ENCODE measurements around the gene KCNIP1.

DNA sequence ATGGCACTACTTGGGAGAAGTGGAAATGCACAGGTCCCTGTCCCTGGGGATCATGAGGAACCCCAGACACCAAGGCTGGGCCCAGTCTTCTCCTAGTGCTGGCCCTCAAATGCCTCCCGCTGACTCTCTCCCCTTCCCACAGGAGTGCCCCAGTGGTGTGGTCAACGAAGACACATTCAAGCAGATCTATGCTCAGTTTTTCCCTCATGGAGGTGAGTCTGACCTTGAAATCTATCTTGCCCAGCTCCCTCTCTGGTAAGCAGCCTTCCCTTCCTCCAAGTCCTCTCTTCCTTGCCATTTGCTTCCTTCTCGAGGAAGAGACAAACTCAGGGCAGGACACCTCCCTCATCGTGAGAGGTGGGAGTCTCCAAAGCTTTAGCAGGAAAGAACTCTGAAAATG, 216.4 kb downstream of the KCNIP1 start:
- TF ChIP-seq POLR2A (IDR thresholded peaks at IDR 0.05) (no peak), EP300 (IDR thresholded peaks at IDR 0.05) (no peak)
- TF ChIP-seq, protein P1, sequence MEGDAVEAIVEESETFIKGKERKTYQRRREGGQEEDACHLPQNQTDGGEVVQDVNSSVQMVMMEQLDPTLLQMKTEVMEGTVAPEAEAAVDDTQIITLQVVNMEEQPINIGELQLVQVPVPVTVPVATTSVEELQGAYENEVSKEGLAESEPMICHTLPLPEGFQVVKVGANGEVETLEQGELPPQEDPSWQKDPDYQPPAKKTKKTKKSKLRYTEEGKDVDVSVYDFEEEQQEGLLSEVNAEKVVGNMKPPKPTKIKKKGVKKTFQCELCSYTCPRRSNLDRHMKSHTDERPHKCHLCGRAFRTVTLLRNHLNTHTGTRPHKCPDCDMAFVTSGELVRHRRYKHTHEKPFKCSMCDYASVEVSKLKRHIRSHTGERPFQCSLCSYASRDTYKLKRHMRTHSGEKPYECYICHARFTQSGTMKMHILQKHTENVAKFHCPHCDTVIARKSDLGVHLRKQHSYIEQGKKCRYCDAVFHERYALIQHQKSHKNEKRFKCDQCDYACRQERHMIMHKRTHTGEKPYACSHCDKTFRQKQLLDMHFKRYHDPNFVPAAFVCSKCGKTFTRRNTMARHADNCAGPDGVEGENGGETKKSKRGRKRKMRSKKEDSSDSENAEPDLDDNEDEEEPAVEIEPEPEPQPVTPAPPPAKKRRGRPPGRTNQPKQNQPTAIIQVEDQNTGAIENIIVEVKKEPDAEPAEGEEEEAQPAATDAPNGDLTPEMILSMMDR (IDR thresholded peaks at IDR 0.05) = no peak
